ENCODE results near the gene PER1.

- TF ChIP-seq CTCF (conservative IDR thresholded peaks at IDR 0.05 in 1 of 2, IDR thresholded peaks at IDR 0.05 in 1 of 2; ENCODE audit: extremely low read depth in 1 of 2, insufficient read depth in 1 of 2, low read depth in 1 of 2, low read length in 2 of 2), result no peak
- TF ChIP-seq EZH2 (IDR thresholded peaks at IDR 0.05; ENCODE audit: borderline replicate concordance, low read length), result no peak
Measured at GRCh38 chr17:8188263-8188839, 36.1 kb upstream of the PER1 start.
